HG02623 (cell line): ENCODE data around the gene DAPK2.

Source experiments
- ATAC-seq: cut with Tn5 transposase; IDR thresholded peaks from one replicate; pipeline ENCODE4 v1.9.1; 2021; ENCODE audit warnings: moderate library complexity; ENCODE audit not compliant: unreplicated experiment

The DAPK2 gene

DNA sequence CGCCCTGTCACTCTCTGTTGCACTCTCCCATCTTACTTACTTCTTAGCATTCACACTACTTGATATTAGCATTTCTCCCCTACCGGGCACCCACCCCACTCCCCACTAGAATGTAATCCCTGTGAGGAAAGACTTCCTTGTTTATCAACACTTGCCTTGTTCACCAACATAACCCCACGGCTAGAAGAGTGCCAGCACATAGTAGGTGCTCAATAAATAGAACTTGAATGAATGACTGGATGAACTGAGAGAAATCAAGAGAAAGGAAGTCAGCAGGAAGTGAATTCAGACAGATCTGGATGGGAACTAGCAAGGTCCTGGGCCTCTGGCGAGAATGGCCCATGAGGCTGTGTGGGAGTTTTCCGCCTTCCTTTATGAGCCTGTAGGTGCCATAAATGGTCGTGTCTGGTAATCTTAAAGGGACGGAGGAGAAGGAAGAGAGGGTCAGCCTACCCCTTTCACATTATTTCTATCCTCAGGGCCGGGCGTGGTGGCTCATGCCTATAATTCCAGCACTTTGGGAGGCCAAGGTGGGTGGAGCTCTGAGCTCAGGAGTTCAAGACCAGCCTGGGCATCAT, 170.1 kb downstream of the DAPK2 start:
- no peak for ATAC-seq

DNA sequence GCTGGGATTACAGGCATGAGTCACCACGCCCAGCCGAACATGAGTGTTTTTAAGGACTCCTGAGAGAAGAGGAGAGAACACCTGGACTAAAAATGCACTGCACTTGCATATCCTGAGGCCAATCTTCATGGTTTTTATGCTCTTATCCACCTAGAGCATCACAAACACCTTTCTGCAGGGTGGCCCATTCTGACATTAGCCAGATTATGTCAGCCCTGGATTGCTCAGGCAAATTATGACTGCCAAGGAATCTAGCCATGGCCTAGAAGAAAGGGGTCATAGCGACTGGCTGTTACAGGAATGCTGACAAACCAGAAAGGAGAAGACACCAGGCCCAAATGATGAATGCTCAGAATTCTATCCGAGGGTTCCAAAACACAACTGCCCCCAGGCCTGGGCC, 171.7 kb downstream of the DAPK2 start:
- no peak for ATAC-seq

DNA sequence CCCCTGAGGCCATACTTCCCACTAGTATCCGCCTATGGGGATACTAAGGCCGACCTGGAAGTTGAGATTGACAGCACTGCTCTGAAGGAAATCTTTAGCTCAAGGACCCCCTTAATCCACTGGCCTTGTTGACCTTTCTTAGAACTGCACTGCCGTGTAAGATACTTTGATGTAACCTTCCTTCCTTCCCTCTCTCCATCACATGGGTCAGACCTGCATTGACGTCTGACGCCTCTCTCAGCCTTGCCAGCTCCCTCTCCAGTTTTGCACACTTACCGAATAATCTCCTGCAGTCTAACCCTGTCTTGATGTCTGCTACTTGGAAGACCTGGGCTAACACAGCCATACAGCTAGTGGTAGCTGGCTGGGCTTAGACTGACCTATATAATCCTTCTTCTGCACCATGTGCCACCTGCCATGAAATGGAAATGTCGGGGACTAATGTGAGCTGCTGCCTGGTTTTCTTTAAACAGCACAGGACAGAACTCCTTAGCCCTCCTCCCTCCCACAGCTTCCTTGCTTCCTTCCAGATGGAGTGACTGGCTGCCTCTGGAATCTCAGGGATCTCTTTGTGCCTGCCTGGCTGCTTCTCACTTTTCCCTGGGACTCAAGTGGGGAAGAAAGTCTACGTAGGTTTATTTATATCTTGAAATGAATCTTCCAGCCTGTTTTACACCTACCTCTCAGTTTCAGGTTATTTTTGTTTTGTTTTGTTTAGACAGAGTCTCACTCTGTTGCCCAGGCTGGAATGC, 173.3 kb downstream of the DAPK2 start:
- no peak for ATAC-seq

DNA sequence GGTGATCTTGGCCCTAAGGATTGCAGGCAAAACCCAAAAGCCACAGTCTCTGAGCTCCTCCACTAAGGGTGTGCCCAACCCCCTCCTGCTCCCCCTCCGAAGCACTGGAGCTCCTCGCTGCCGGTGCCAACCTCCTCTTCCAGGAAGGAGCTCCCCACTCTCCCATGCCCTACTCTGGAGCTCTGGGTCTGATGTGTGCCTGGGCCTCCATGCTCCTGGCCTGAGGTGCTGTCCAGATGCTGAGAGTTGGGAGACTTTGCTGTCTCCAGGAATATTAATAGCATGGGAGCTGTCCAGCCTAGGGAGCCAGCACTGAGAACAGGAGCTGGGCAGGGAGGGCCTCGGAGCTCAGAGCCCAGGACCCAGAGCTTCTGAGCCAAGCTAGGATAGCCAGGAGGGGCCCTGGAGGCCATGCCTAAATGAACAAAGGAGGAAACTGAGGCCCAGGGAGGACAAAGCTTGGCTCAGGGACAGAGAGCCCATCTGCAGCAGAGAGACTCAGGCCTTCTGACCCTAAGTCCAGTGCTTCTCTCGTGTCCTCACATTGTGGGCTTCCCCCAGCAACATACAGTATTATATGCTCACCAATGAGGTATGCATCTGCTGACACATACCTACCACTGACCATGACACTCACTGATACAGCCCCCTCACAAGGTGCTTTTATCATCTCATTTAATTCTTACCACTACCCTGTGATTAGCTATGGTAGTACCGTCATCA, 175.6 kb downstream of the DAPK2 start:
- no peak for ATAC-seq

DNA sequence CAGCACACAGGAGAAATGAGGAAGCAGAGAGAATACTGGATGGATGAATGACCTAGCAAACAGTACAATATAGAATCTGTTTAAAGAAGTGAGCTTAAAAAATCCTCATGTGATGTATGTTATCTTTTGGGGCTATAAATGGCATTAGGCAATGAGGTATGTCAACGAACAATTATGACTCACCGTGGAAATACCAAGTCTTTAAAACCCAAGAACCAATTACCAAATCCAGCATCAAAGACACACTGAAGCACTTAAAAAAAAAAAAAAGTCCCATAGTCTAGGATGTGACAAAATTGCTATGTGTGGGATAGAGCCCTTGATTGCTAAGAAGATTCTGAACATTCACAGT, 176.3 kb downstream of the DAPK2 start:
- no peak for ATAC-seq

DNA sequence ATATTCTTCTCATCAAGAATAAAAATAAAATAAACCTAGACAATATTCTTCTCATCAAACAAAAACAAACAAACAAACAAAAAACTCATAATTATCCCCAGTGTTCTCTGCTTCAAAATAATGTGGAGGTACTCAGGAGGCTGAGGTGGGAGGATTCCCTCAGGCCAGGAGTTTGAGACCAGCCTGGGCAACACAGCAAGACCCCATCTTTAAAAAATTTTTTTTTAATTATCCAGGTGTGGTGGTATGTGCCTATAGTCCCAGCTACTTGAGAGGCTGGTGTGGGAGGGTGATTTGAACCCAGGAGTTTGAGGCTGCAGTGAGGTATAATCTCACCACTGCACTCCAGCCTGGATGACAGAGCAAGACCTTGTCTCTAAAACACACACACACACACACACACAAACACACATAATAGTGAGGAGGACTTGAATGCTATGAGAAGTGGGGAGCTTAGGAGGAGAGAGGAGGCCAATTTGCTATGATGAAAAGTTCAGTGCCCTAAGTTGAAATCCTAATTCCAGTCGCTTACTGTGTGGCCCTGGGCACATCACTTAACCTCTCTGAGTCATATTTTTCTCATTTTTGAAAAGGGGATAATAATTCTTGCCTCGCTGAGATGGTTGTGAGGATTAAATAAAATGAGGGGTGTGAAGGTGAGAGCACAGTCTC, 176.8 kb downstream of the DAPK2 start:
- no peak for ATAC-seq

DNA sequence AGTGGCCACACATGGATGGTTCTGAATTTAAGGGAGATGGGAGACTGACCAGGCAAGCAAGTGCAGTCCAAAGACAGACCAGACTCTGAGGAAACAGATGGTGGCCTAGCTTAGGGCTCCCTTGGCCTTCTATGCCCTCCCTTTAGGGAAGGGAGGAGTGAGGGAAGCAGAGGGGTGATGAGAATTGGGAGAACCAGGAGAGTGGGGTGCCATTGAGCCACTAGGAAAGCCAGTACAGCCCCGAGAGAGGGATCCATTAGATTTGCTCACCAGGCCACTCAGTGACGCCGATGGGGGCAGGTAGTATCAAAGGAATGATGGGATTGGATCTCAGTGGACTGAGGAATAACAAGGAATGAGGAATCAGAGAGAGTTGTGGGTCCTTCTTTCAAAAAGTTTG, 182.1 kb downstream of the DAPK2 start:
- no peak for ATAC-seq

DNA sequence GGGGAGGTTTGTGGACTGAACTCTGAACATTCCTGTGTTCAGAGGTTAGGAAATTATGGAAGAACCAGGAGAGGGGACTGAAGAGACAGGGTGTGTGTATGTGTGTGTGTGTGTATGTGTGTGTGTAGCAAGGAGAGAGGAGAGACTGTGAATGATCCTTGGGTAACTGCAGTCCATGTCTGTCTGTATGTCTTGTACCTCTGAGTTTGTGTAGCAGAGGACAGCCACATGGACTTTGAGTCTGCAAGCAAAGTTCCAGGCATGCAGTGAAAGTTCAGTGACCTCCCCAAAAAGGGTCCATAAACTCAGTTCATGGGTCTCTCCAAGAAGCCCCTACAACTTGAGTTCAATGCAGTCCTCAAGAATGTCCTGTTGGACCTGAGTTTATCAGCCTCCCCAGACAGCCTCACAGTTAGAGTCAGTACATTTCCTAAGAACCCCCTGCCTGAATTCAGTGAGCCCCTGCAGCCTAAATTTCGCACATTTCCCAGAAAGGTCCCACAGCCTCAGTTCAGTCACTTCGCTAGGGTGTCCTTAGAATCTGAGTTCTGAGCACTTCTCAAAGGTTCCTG, 184.3 kb downstream of the DAPK2 start:
- ATAC-seq, result no peak

DNA sequence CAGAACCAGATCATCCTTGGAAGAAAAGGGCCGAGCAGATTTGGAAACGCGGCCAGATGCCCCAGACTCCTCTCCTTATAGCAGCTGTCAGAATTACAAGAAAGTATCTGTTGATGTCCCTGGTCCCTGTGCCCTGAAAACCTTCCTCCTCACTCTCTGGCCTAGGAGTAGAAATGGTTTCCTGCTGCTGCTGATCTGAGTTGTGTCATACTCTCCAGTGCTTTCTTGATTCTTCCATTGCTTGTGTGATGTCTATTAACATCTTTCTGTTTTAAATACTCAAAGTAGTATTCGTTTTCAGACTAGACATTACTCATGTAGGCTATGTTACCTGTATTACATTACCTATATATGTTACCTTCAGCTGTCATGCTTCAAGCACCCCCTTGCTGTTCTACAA, 185.7 kb downstream of the DAPK2 start:
- ATAC-seq, result no peak

DNA sequence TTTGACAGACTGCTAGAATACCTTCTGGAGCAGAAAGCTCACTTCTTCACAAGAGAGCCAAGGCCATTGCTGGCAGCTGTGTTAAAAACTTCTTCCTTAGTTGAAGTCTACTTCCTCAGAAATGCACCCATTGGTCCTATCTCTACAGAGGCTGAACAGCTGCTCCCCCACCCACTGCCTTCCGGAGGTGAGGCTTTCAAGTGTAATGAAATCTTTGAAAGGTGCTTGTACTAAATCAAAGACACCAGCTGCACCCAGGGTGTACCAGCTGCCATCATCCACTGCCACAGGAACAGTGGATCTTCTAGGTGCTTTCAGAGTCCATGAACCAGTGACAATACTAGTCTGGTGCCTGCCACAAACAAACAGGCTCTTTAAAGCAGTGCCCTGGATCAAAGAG, 186.1 kb downstream of the DAPK2 start:
- no peak for ATAC-seq

DNA sequence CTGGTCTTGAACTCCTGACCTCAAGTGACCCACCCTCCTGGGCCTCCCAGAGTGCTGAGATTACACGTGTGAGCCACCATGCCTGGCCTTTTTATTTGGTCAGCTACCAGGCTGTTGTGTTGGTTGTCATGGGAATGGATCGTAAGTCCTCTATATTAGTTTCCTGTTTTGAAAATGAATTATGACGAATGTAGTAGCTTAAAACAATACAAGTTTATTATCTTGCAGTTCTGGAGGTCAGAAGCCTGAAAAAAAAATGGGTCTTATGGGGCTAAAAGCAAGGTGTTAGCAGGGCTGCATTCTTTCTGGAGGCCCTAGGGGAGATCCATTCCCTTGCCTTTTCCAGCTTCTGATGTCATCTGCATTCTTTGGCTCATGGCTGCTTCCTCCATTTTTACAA, 187.4 kb downstream of the DAPK2 start:
- no peak for ATAC-seq

DNA sequence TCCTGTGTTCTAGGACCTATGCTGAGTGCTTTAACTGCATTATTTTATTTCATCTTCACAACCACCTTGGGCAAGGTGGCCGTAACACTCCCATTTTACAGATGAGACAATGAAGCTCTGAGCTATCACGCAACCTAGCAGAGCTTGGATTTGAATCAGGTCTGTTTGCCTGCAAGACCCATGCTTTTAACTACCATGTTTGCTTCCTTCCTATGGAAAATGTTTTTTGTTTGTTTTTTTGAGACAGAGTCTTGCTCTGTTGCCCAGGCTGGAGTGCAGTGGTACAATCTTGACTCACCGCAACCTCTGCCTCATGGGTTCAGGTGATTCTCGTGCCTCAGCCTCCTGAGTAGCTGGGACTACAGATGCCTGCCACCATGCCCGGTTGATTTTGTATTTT, 187.8 kb downstream of the DAPK2 start:
- no peak for ATAC-seq

DNA sequence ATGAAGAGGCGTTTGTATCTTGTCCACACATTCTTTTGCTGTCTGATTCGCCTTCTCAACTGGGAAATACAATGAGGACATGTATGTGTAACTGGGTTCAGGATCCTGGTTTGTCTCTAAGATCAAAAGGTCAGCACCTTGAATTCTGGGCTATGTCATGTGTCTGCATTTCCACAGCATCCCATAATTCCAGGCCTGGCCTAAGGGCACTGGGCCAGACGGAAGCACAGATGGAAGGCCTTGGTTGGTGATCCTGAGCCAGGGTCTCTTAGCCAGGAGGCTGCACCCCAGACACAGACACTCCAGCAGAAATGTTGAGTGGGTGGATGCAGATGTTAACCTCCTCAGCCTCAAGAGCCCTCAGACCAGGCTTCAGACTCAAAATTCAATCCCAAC, 188.8 kb downstream of the DAPK2 start:
- ATAC-seq, result no peak
